Colonic mucosa (tissue), 4 donors: Measurements from ENCODE around the gene SOX13. TPM values are rescaled to one million over a fixed set of nuclear protein-coding genes. Genes with fewer than 3 reads are reported as not detected.

ENCODE experiments used
- DNase-seq: peaks from one replicate; pipeline ENCODE4 v3.0.0-alpha.2; 2020
- H3K27ac ChIP-seq: fragments of 200-600 bp; one replicate; pipeline ENCODE4 v1.8.0; 2021
- H3K27me3 ChIP-seq: fragments of 200-600 bp; one replicate; pipeline ENCODE4 v1.8.0; 2021
- H3K36me3 ChIP-seq: fragments of 200-600 bp; one replicate; pipeline ENCODE4 v1.8.0; 2021
- H3K4me1 ChIP-seq: fragments of 200-600 bp; one replicate; pipeline ENCODE4 v1.8.0; 2021; ENCODE audit warnings: mild to moderate bottlenecking
- H3K4me3 ChIP-seq: fragments of 200-600 bp; one replicate; pipeline ENCODE4 v1.8.0; 2021
- H3K9ac ChIP-seq, 2 donors: one replicate each; pipeline ENCODE4 v1.7.0; 2013; ENCODE audit warnings: control low read depth in 2 of 2, low read depth in 2 of 2, low read length in 2 of 2
- H3K9me3 ChIP-seq: fragments of 200-600 bp; one replicate; pipeline ENCODE4 v1.8.0; 2021
- intact Hi-C: fragments of 100-400 bp; cut with DNase I; formaldehyde crosslinking; loops from one replicate; pipeline ENCODE4 v1.14.1; 2022
- total RNA-seq, 2 donors: library from RNA; stranded (reverse); fragmentation: NEBNext Ultra II Directional in 1 of 2; extraction: Animal tissue kit (Norgen Biotek cat#: 25700) in 1 of 2; gene quantifications; one replicate each; pipeline ENCODE4 v1.2.1, GENCODE V29; 2021
- TF ChIP-seq, protein P1 (sequence below): fragments of 200-600 bp; IDR thresholded peaks from one replicate; pipeline ENCODE4 v1.8.0; 2022; ENCODE audit warnings: antibody characterized with exemption, mild to moderate bottlenecking
- donor health status: healthy.
- donor health status: DM: no; HTN: no; CAD: no.
- donor health status: DM: no; HTN: no; CAD: no.

SOX13 gene
- total RNA-seq, 2 donors from 2014 or later, result 34.9 to 35.1 TPM

- no peaks in the 10 kb centered on the region for H3K9me3 ChIP-seq
- no peaks in the 10 kb centered on the region for H3K4me1 ChIP-seq
- no peak overlapping the region for H3K27ac ChIP-seq
- no peaks in the 10 kb centered on the region for H3K36me3 ChIP-seq
- TF ChIP-seq, protein P1, sequence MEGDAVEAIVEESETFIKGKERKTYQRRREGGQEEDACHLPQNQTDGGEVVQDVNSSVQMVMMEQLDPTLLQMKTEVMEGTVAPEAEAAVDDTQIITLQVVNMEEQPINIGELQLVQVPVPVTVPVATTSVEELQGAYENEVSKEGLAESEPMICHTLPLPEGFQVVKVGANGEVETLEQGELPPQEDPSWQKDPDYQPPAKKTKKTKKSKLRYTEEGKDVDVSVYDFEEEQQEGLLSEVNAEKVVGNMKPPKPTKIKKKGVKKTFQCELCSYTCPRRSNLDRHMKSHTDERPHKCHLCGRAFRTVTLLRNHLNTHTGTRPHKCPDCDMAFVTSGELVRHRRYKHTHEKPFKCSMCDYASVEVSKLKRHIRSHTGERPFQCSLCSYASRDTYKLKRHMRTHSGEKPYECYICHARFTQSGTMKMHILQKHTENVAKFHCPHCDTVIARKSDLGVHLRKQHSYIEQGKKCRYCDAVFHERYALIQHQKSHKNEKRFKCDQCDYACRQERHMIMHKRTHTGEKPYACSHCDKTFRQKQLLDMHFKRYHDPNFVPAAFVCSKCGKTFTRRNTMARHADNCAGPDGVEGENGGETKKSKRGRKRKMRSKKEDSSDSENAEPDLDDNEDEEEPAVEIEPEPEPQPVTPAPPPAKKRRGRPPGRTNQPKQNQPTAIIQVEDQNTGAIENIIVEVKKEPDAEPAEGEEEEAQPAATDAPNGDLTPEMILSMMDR, result no peak
- no peaks in the 10 kb centered on the region for H3K27me3 ChIP-seq
- H3K4me3 ChIP-seq, result no peak overlapping the region
- no peak overlapping the region for H3K9ac ChIP-seq
- no peak for DNase-seq
- intact Hi-C loops, result no loop called here
These were observed 104.2 kb downstream of the SOX13 start for GRCh38 chr1:204177133-204177532.

Other genes with a start within 250 kb of the SOX13 start
- 100 to 1,000 TPM in 1 of 2 donors, 10 to 100 TPM in 1; 86.1 to 146 TPM for gene SNRPE, start 211.5 kb upstream of the SOX13 start, total RNA-seq
- 1 to 10 TPM in 1 of 2 donors, under 1 TPM in 1; 0.40 to 1.2 TPM for gene ETNK2, start 78.9 kb downstream of the SOX13 start, total RNA-seq
- under 1 TPM in 1 of 2 donors, not detected in 1; 0.82 TPM for gene REN, start 93.2 kb downstream of the SOX13 start, total RNA-seq
- under 1 TPM in 1 of 2 donors, not detected in 1; 0.91 TPM for gene KISS1, start 123.4 kb downstream of the SOX13 start, total RNA-seq
- gene GOLT1A, start 140.9 kb downstream of the SOX13 start, total RNA-seq, result 10 to 100 TPM in 1 of 2 donors, 1 to 10 TPM in 1; 6.7 to 13.6 TPM